Measurements from ENCODE around the gene IPCEF1. TPM values are rescaled to one million over a fixed set of nuclear protein-coding genes. Genes with fewer than 3 reads are reported as not detected.

IPCEF1 gene
- total RNA-seq, 1 experiment from 2014 or later: not detected

DNA sequence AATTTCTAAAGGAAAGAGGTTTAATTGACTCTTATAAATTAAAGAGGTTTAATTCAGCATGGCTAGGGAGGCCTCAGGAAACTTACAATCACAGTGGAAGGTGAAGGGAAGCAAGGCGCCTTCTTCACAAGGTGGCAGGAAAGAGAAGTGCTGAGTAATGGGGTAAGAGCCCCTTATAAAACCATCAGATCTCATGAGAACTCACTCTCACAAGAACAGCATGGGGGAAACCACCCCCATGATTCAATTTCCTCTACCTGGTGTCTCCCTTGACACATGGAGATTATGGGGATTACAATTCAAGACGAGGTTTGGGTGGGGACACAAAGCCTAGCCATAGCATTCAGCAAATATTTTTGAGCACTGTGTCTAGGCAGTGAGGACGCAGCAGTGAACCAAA, 3.9 kb upstream of the IPCEF1 start:
- Mint-ChIP-seq H3K27ac (ENCODE audit: low read depth, unreplicated experiment) (no peak overlapping the region), H3K4me3 (ENCODE audit: unreplicated experiment) (no peak overlapping the region), H3K36me3 (ENCODE audit: insufficient read depth, unreplicated experiment) (no peaks in the 10 kb centered on the region), H3K27me3 (ENCODE audit: insufficient read depth, unreplicated experiment) (no peaks in the 10 kb centered on the region), H3K4me1 (ENCODE audit: insufficient read depth, unreplicated experiment) (no peaks in the 10 kb centered on the region), H3K9me3 (ENCODE audit: unreplicated experiment) (no peaks in the 10 kb centered on the region)
- no TSS peak for BruUV-seq (replicated peaks)
- TF ChIP-seq, protein P1, sequence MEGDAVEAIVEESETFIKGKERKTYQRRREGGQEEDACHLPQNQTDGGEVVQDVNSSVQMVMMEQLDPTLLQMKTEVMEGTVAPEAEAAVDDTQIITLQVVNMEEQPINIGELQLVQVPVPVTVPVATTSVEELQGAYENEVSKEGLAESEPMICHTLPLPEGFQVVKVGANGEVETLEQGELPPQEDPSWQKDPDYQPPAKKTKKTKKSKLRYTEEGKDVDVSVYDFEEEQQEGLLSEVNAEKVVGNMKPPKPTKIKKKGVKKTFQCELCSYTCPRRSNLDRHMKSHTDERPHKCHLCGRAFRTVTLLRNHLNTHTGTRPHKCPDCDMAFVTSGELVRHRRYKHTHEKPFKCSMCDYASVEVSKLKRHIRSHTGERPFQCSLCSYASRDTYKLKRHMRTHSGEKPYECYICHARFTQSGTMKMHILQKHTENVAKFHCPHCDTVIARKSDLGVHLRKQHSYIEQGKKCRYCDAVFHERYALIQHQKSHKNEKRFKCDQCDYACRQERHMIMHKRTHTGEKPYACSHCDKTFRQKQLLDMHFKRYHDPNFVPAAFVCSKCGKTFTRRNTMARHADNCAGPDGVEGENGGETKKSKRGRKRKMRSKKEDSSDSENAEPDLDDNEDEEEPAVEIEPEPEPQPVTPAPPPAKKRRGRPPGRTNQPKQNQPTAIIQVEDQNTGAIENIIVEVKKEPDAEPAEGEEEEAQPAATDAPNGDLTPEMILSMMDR (IDR thresholded peaks at IDR 0.05; ENCODE audit: unreplicated experiment): no peak
- intact Hi-C loops (cut with micrococcal nuclease): no loop called here
- CTCF ChIA-PET: no interaction called here
- POLR2A ChIA-PET: no interaction called here
- no peak for DNase-seq (ENCODE audit: unreplicated experiment)

DNA sequence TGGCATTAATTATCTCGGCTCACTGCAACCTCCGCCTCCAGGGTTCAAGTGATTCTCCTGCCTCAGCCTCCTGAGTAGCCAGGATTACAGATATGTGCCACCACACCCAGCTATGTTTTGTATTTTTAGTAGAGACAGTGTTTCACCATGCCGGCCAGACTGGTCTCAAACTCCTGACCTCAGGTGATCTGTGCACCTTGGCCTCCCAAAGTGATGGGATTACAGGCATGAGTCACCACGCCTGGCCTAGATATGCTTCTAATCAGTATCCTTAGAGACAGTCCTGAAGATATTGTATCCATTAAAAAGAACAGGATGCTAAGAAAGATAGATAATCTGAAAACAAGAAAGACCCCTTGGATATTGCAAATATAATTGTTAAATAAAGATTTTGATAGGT, 3.1 kb upstream of the IPCEF1 start:
- H3K4me3 Mint-ChIP-seq (ENCODE audit: unreplicated experiment): no peak overlapping the region
- DNase-seq (ENCODE audit: unreplicated experiment): no peak
- H3K4me1 Mint-ChIP-seq (ENCODE audit: insufficient read depth, unreplicated experiment): no peaks in the 10 kb centered on the region
- peaks cover 3% of the 10 kb centered on the region for H3K9me3 Mint-ChIP-seq (ENCODE audit: unreplicated experiment)
- no peaks in the 10 kb centered on the region for H3K36me3 Mint-ChIP-seq (ENCODE audit: insufficient read depth, unreplicated experiment)
- TF ChIP-seq, protein P1 (IDR thresholded peaks at IDR 0.05; ENCODE audit: unreplicated experiment): no peak
- ChIA-PET POLR2A (no interaction called here), CTCF (no interaction called here)
- H3K27ac Mint-ChIP-seq (ENCODE audit: low read depth, unreplicated experiment): no peak overlapping the region
- intact Hi-C loops (cut with micrococcal nuclease): no loop called here
- no TSS peak for BruUV-seq (replicated peaks)
- H3K27me3 Mint-ChIP-seq (ENCODE audit: insufficient read depth, unreplicated experiment): no peaks in the 10 kb centered on the region

DNA sequence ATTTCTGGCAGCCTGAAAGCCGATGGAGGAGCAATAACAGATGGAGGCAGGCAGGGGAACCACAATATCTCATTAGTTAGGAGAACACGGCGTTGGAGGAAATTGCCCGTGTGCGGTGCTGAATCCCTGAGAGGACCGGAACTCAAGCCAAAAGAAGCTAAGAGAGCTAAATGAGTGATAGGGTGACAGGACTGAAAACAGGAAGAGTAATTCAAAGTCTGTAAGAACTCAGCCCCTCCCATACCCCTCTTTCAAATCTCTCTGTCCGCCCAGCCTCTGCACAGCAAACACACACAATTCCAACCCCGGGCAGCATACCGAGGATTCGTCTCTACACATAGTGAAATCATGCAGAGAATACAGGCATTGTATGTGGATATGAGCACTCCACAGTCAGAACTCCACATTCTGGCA, 2.6 kb upstream of the IPCEF1 start:
- POLR2A ChIA-PET: no interaction called here
- no peak for DNase-seq (ENCODE audit: unreplicated experiment)
- Mint-ChIP-seq H3K9me3 (ENCODE audit: unreplicated experiment) (peaks cover 8% of the 10 kb centered on the region), H3K27ac (ENCODE audit: low read depth, unreplicated experiment) (no peak overlapping the region), H3K4me3 (ENCODE audit: unreplicated experiment) (no peak overlapping the region), H3K4me1 (ENCODE audit: insufficient read depth, unreplicated experiment) (no peaks in the 10 kb centered on the region), H3K36me3 (ENCODE audit: insufficient read depth, unreplicated experiment) (no peaks in the 10 kb centered on the region), H3K27me3 (ENCODE audit: insufficient read depth, unreplicated experiment) (no peaks in the 10 kb centered on the region)
- TF ChIP-seq, protein P1 (IDR thresholded peaks at IDR 0.05; ENCODE audit: unreplicated experiment): no peak
- CTCF ChIA-PET: no interaction called here
- intact Hi-C loops (cut with micrococcal nuclease): no loop called here
- no TSS peak for BruUV-seq (replicated peaks)

DNA sequence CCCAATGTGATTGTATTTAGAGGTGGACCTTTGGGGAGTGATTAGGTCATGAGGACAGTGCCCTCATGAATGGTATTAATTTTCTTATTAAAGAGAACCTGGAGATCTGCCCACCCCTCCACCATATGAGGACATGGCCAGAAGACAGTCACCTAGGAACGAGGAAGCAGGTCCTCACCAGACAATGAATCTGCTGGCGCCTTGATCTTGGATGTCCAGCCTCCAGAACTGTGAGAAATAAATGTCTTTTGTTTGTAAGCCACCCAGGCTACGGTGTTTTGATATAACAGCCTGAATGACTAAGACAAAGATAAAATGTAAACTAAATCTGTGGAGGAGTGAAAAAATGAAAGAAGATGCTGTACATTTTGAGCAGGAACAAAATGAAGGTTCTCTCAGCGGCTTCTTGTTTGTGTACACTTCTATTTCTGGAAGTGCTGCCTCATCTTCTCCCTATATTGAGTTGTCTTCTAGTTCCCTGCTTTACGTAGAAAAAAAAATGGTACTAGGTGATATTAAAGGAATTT, 1.5 kb upstream of the IPCEF1 start:
- Mint-ChIP-seq H3K27me3 (ENCODE audit: insufficient read depth, unreplicated experiment) (no peaks in the 10 kb centered on the region), H3K4me1 (ENCODE audit: insufficient read depth, unreplicated experiment) (no peaks in the 10 kb centered on the region), H3K4me3 (ENCODE audit: unreplicated experiment) (no peak overlapping the region), H3K9me3 (ENCODE audit: unreplicated experiment) (peaks cover 11% of the 10 kb centered on the region), H3K27ac (ENCODE audit: low read depth, unreplicated experiment) (no peak overlapping the region), H3K36me3 (ENCODE audit: insufficient read depth, unreplicated experiment) (no peaks in the 10 kb centered on the region)
- intact Hi-C loops (cut with micrococcal nuclease): no loop called here
- TF ChIP-seq, protein P1 (IDR thresholded peaks at IDR 0.05; ENCODE audit: unreplicated experiment): no peak
- ChIA-PET CTCF (no interaction called here), POLR2A (no interaction called here)
- BruUV-seq (replicated peaks): no TSS peak
- DNase-seq (ENCODE audit: unreplicated experiment): no peak
